ENCODE data around the gene TGFBI.

DNA sequence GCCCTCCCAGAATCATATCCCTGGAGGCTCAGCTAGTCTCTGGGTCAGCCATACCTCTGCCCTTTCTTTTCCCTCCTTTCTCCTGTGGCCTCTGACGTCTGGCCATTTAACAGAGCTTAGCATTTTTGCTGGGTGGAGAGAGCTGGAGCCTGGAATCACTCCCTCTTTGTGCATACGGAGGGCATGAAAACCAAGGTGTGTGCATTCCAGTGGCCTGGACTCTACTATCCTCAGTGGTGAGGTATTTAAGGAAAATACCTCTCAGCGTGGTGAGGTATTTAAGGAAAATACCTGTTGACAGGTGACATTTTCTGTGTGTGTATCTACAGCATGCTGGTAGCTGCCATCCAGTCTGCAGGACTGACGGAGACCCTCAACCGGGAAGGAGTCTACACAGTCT lies 27.5 kb downstream of the TGFBI start:
- TF ChIP-seq, protein P1, sequence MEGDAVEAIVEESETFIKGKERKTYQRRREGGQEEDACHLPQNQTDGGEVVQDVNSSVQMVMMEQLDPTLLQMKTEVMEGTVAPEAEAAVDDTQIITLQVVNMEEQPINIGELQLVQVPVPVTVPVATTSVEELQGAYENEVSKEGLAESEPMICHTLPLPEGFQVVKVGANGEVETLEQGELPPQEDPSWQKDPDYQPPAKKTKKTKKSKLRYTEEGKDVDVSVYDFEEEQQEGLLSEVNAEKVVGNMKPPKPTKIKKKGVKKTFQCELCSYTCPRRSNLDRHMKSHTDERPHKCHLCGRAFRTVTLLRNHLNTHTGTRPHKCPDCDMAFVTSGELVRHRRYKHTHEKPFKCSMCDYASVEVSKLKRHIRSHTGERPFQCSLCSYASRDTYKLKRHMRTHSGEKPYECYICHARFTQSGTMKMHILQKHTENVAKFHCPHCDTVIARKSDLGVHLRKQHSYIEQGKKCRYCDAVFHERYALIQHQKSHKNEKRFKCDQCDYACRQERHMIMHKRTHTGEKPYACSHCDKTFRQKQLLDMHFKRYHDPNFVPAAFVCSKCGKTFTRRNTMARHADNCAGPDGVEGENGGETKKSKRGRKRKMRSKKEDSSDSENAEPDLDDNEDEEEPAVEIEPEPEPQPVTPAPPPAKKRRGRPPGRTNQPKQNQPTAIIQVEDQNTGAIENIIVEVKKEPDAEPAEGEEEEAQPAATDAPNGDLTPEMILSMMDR (IDR thresholded peaks at IDR 0.05; ENCODE audit: low read length): no peak
- TF ChIP-seq EZH2 (IDR thresholded peaks at IDR 0.05; ENCODE audit: borderline replicate concordance, low read length): no peak

Measured in OCI-LY1 (cell line).